H1 (cell line): ENCODE measurements around the gene DYNLL2. TPM values are rescaled to one million over a fixed set of nuclear protein-coding genes. Genes with fewer than 3 reads are reported as not detected.

Experiments used
- CTCF ChIA-PET: fragments of 300-600 bp; sonication (Branson Sonifier 250); formaldehyde crosslinking; loops from one replicate; lab custom pipeline; 2021; ENCODE audit not compliant: partially characterized antibody; lab: Charles Lee
- POLR2A ChIA-PET: fragments of 300-600 bp; sonication (Branson Sonifier 250); formaldehyde crosslinking; loops from one replicate; lab custom pipeline; 2021; ENCODE audit warnings: inconsistent platforms; ENCODE audit not compliant: partially characterized antibody; lab: Charles Lee
- DNase-seq, 2 experiments: peaks; one replicate each; pipeline versions ENCODE4 v3.0.0 to v3.0.0-alpha.2; 2010 to 2022; ENCODE audit warnings: low spot score in 2 of 2, low read depth in 1 of 2, mixed read lengths in 1 of 2
- FAIRE-seq: peaks from 2 replicates; lab custom pipeline; 2011; peaks lifted over from hg19 to GRCh38; lab: Jason Lieb, UNC
- H2AFZ ChIP-seq: 2 replicates; pipeline ENCODE4 v1.8.1; 2012; ENCODE audit warnings: low read length, inconsistent platforms
- H2AK5ac ChIP-seq: 2 replicates; pipeline ENCODE4 v1.6.1; 2013; ENCODE audit warnings: low read depth, low read length
- H2BK120ac ChIP-seq: replicated peaks from 2 replicates; pipeline ENCODE3; 2013; ENCODE audit warnings: low read depth, low read length, inconsistent platforms
- H2BK12ac ChIP-seq: 2 replicates; pipeline ENCODE4 v1.6.1; 2013; ENCODE audit warnings: low read depth, low read length
- H2BK15ac ChIP-seq: 2 replicates; pipeline ENCODE4 v1.6.1; 2013; ENCODE audit warnings: low read length
- H2BK20ac ChIP-seq: 2 replicates; pipeline ENCODE4 v1.6.1; 2013; ENCODE audit warnings: low read length
- H2BK5ac ChIP-seq: 2 replicates; pipeline ENCODE4 v1.6.1; 2013; ENCODE audit warnings: low read depth, low read length
- H3K14ac ChIP-seq: 2 replicates; pipeline ENCODE4 v1.6.1; 2013; ENCODE audit warnings: inconsistent platforms; ENCODE audit not compliant: insufficient read length
- H3K18ac ChIP-seq: 2 replicates; pipeline ENCODE4 v1.6.1; 2013; ENCODE audit warnings: low read length; ENCODE audit errors: extremely low read depth
- H3K23ac ChIP-seq: 2 replicates; pipeline ENCODE4 v1.6.1; 2013; ENCODE audit warnings: inconsistent platforms; ENCODE audit not compliant: insufficient read length
- H3K23me2 ChIP-seq: 2 replicates; pipeline ENCODE4 v1.6.1; 2013; ENCODE audit warnings: low read depth, low read length
- H3K27ac ChIP-seq: 2 replicates; pipeline ENCODE4 v1.6.1; 2011; ENCODE audit warnings: low read depth, low read length, inconsistent platforms
- H3K27me3 ChIP-seq, 4 experiments: replicated peaks in 1 of 4; 1 replicate in 1 of 4; 2 replicates in 3 of 4; pipeline versions ENCODE4 v1.6.1 to v1.8.1; 2011 to 2013; ENCODE audit warnings: low read length in 3 of 4, mild to moderate bottlenecking in 3 of 4, inconsistent platforms in 2 of 4, mixed read lengths in 2 of 4, moderate library complexity in 1 of 4; ENCODE audit not compliant: control insufficient read depth in 3 of 4, insufficient read depth in 3 of 4; ENCODE audit errors: extremely low read depth in 1 of 4
- H3K36me3 ChIP-seq, 4 experiments: 2 replicates each; pipeline versions ENCODE4 v1.6.1 to v1.8.1; 2011 to 2013; ENCODE audit warnings: mild to moderate bottlenecking in 4 of 4, low read length in 3 of 4, moderate library complexity in 2 of 4, control low read depth in 1 of 4, inconsistent platforms in 1 of 4; ENCODE audit not compliant: insufficient read depth in 4 of 4, control insufficient read depth in 2 of 4
- H3K4ac ChIP-seq: replicated peaks from 2 replicates; pipeline ENCODE3; 2013; ENCODE audit warnings: low read length, low read depth, mixed read lengths, inconsistent platforms; ENCODE audit not compliant: insufficient read length
- H3K4me1 ChIP-seq, 4 experiments: replicated peaks in 1 of 4; 1 replicate in 1 of 4; 2 replicates in 3 of 4; pipeline versions ENCODE4 v1.6.1 to v1.8.1; 2011 to 2013; ENCODE audit warnings: low read length in 3 of 4, inconsistent platforms in 2 of 4, mixed read lengths in 1 of 4; ENCODE audit not compliant: insufficient read depth in 4 of 4, control insufficient read depth in 3 of 4
- H3K4me2 ChIP-seq, 2 experiments: 2 replicates each; pipeline versions ENCODE4 v1.6.1 to v1.8.1; 2011 to 2013; ENCODE audit warnings: low read depth in 2 of 2, low read length in 2 of 2, control low read depth in 1 of 2, inconsistent platforms in 1 of 2, mild to moderate bottlenecking in 1 of 2; ENCODE audit not compliant: insufficient read depth in 1 of 2
- H3K4me3 ChIP-seq, 4 experiments: fragments of 200-600, 300-600 bp in 1 of 4; sonication (generic), shearing (Covaris generic), sonication (Bioruptor Twin) in 1 of 4; 2 replicates each; pipeline versions ENCODE4 v1.5.1 to v1.8.1; 2011 to 2016; ENCODE audit warnings: low read length in 4 of 4, low read depth in 3 of 4, control low read depth in 2 of 4, inconsistent platforms in 2 of 4, mild to moderate bottlenecking in 2 of 4, mixed read lengths in 1 of 4, moderate library complexity in 1 of 4; ENCODE audit not compliant: insufficient read depth in 2 of 4; ENCODE audit errors: extremely low read depth in 1 of 4
- H3K56ac ChIP-seq: replicated peaks from 2 replicates; pipeline ENCODE3; 2013; ENCODE audit warnings: low read depth, mild to moderate bottlenecking, mixed read lengths, low read length, inconsistent platforms; ENCODE audit not compliant: insufficient read length
- H3K79me1 ChIP-seq: 2 replicates; pipeline ENCODE4 v1.6.1; 2013; ENCODE audit warnings: low read depth, low read length, control low read depth
- H3K79me2 ChIP-seq, 2 experiments: 2 replicates each; pipeline versions ENCODE4 v1.6.1 to v1.8.1; 2012 to 2013; ENCODE audit warnings: low read length in 2 of 2, mild to moderate bottlenecking in 2 of 2, inconsistent platforms in 1 of 2; ENCODE audit not compliant: insufficient read depth in 2 of 2, control insufficient read depth in 1 of 2
- H3K9ac ChIP-seq, 4 experiments: replicated peaks in 1 of 4; 1 replicate in 1 of 4; 2 replicates in 3 of 4; pipeline versions ENCODE4 v1.6.1 to v1.8.1; 2011 to 2013; ENCODE audit warnings: low read depth in 3 of 4, low read length in 3 of 4, control low read depth in 2 of 4, mild to moderate bottlenecking in 2 of 4, moderate library complexity in 2 of 4, inconsistent platforms in 1 of 4; ENCODE audit errors: extremely low read depth in 1 of 4
- H3K9me3 ChIP-seq, 2 experiments: 2 replicates each; pipeline versions ENCODE4 v1.6.1 to v1.8.1; 2012 to 2013; ENCODE audit warnings: mild to moderate bottlenecking in 2 of 2, moderate library complexity in 2 of 2, control low read depth in 1 of 2, inconsistent platforms in 1 of 2, low read depth in 1 of 2, low read length in 1 of 2, mixed read lengths in 1 of 2; ENCODE audit not compliant: insufficient read depth in 2 of 2
- H4K20me1 ChIP-seq, 2 experiments: replicated peaks in 1 of 2; 2 replicates each; pipeline versions ENCODE3 to v1.8.1; 2011 to 2013; ENCODE audit warnings: inconsistent platforms in 2 of 2, low read length in 2 of 2, mild to moderate bottlenecking in 1 of 2; ENCODE audit not compliant: insufficient read depth in 2 of 2, control insufficient read depth in 1 of 2
- H4K5ac ChIP-seq: 2 replicates; pipeline ENCODE4 v1.6.1; 2013; ENCODE audit warnings: low read length, low read depth, mixed read lengths, inconsistent platforms; ENCODE audit not compliant: insufficient read length
- H4K8ac ChIP-seq: 2 replicates; pipeline ENCODE4 v1.8.0; 2013; ENCODE audit warnings: mild to moderate bottlenecking, moderate library complexity, low read length, inconsistent platforms; ENCODE audit not compliant: insufficient read depth; ENCODE audit errors: extremely low read depth
- H4K91ac ChIP-seq: replicated peaks from 2 replicates; pipeline ENCODE3; 2013; ENCODE audit warnings: low read length, mixed read lengths, inconsistent platforms; ENCODE audit not compliant: insufficient read length
- ATF3 ChIP-seq: IDR thresholded peaks from 2 replicates; pipeline ENCODE4 v1.6.1; 2011; ENCODE audit warnings: low read depth, mild to moderate bottlenecking, low read length; ENCODE audit not compliant: insufficient read depth
- CBX5 ChIP-seq: fragments of 300-800, 300-1000 bp; sonication (generic); IDR thresholded peaks from 2 replicates; pipeline ENCODE4 v1.7.1; 2016; ENCODE audit warnings: antibody characterized with exemption, low read length, low read depth
- CEBPB ChIP-seq: IDR thresholded peaks from 2 replicates; pipeline ENCODE4 v1.6.1; 2012; ENCODE audit warnings: low read depth, low read length
- FOSL1 ChIP-seq: IDR thresholded peaks from 2 replicates; pipeline ENCODE4 v1.6.1; 2011; ENCODE audit warnings: mild to moderate bottlenecking, low read depth, low read length, moderate library complexity; ENCODE audit not compliant: insufficient read depth
- NANOG ChIP-seq: IDR thresholded peaks from 2 replicates; pipeline ENCODE4 v1.6.1; 2011; ENCODE audit warnings: low read length, low read depth, mild to moderate bottlenecking, inconsistent platforms; ENCODE audit not compliant: insufficient read depth, poor library complexity, severe bottlenecking
- POLR2A ChIP-seq, 2 experiments: IDR thresholded peaks; 1 replicate in 1 of 2; 2 replicates in 1 of 2; pipeline ENCODE4 v1.6.1; 2011; ENCODE audit warnings: low read depth in 2 of 2, low read length in 2 of 2, mild to moderate bottlenecking in 2 of 2; ENCODE audit errors: control extremely low read depth in 1 of 2
- RBBP5 ChIP-seq: IDR thresholded peaks from 2 replicates; pipeline ENCODE4 v1.7.1; 2012; ENCODE audit warnings: low read depth, mild to moderate bottlenecking, inconsistent platforms, low read length, moderate library complexity, borderline replicate concordance
- RNF2 ChIP-seq: fragments of 200-900, 300-1000 bp; sonication (generic); IDR thresholded peaks from 2 replicates; pipeline ENCODE4 v1.7.1; 2016; ENCODE audit warnings: borderline replicate concordance, low read depth, mild to moderate bottlenecking, antibody characterized with exemption, low read length; ENCODE audit not compliant: poor library complexity, severe bottlenecking; ENCODE audit errors: missing control alignments
- SAP30 ChIP-seq: fragments of 300-600 bp; sonication (generic); IDR thresholded peaks from 2 replicates; pipeline ENCODE4 v1.7.1; 2012; ENCODE audit warnings: low read length, moderate library complexity, mild to moderate bottlenecking, inconsistent platforms; ENCODE audit not compliant: insufficient read depth, insufficient replicate concordance
- SIN3A ChIP-seq, 2 experiments: IDR thresholded peaks in 1 of 2; conservative IDR thresholded peaks in 1 of 2; 2 replicates each; pipeline ENCODE4 v1.6.1; 2011 to 2012; ENCODE audit warnings: low read length in 2 of 2, improper control_type of control experiment in 1 of 2, low read depth in 1 of 2, mild to moderate bottlenecking in 1 of 2
- SIRT6 ChIP-seq: IDR thresholded peaks from one replicate; pipeline ENCODE4 v1.7.1; 2012; ENCODE audit warnings: low read length, inconsistent platforms
- SP1 ChIP-seq: IDR thresholded peaks from 2 replicates; pipeline ENCODE4 v1.6.1; 2011; ENCODE audit warnings: low read depth, low read length
- SUZ12 ChIP-seq: fragments of 200-600 bp; sonication (generic); IDR thresholded peaks from 2 replicates; pipeline ENCODE4 v1.6.1; 2012; ENCODE audit warnings: mild to moderate bottlenecking, inconsistent platforms, low read length, moderate library complexity, mixed read lengths
- TBP ChIP-seq: IDR thresholded peaks from 2 replicates; pipeline ENCODE4 v1.6.1; 2011; ENCODE audit warnings: low read depth, low read length, improper control_type of control experiment
- WGBS, 2 experiments: shearing (Covaris generic) in 1 of 2; methylation state at CpG; one replicate each; pipeline versions ENCODE4 v1.1.6 to v1.1.7; 2013 to 2015; ENCODE audit warnings: low lambda C conversion rate in 2 of 2, mixed read lengths in 2 of 2, inconsistent platforms in 1 of 2, low coverage in 1 of 2, missing lambda C conversion rate in 1 of 2; ENCODE audit not compliant: insufficient replicate concordance in 2 of 2, insufficient coverage in 1 of 2, insufficient read length in 1 of 2; ENCODE audit errors: extremely low coverage in 1 of 2, missing lambda C conversion rate in 1 of 2; 5-methylcytosine and 5-hydroxymethylcytosine counted together
- polyA plus RNA-seq, 7 experiments: library from polyadenylated mRNA; depleted of rRNA in 3 of 7; stranded (reverse) in 5 of 7; unstranded in 2 of 7; fragments of >200 nt in 5 of 7; fragments of 200-250 nt in 2 of 7; gene quantifications; 1 replicate in 5 of 7; 2 replicates in 1 of 7; 4 replicates in 1 of 7; pipeline versions ENCODE4 v1.2.1 to v1.2.3, GENCODE V29; 2011 to 2013; ENCODE audit warnings: missing spikeins in 2 of 7, mixed read lengths in 2 of 7
- total RNA-seq: library from RNA; stranded (reverse); fragmentation: NEBNext Ultra II Directional; extraction: Animal tissue kit (Norgen Biotek cat#: 25700); gene quantifications from 2 replicates; pipeline ENCODE4 v1.2.1, GENCODE V29; 2021

DYNLL2 gene
- total and polyA plus RNA-seq, 2 of the 8 experiments (the other 6 are each of a cell fraction or from before 2014, with no cell fraction given): 19.8 to 52.7 TPM

- Histone ChIP-seq H4K20me1 (no peaks in the 10 kb centered on the region), H2AK5ac (no peak overlapping the region), H3K27ac (no peak overlapping the region), H3K9me3 (no peaks in the 10 kb centered on the region), H4K5ac (no peak overlapping the region), H2BK12ac (no peak overlapping the region), H2BK120ac (no peak overlapping the region), H3K27me3 (no peaks in the 10 kb centered on the region; a peak in 1 of 7 replicates), H3K4ac (no peak overlapping the region), H3K79me1 (no peaks in the 10 kb centered on the region), H3K9ac (no peak overlapping the region), H3K4me1 (no peaks in the 10 kb centered on the region), H4K91ac (no peak overlapping the region), H2BK20ac (no peak overlapping the region), H3K23me2 (no peaks in the 10 kb centered on the region; the same call in 1 of the 2 replicates), H3K56ac (no peak overlapping the region), H4K8ac (no peak overlapping the region), H3K18ac (no peak overlapping the region), H3K4me2 (no peak overlapping the region), H2BK5ac (no peak overlapping the region), H2AFZ (no peak overlapping the region), H3K14ac (no peak overlapping the region), H2BK15ac (no peak overlapping the region), H3K36me3 (no peaks in the 10 kb centered on the region), H3K23ac (no peak overlapping the region), H3K79me2 (no peaks in the 10 kb centered on the region), H3K4me3 (no peak overlapping the region)
- FAIRE-seq (no peak), DNase-seq (no peak)
- CTCF ChIA-PET: no interaction called here
- POLR2A ChIA-PET: no interaction called here
- WGBS, 2 experiments: 83% methylated on average over 1 of the region's 1 CpG; no CpG with 5 or more reads in 1 of the 2 experiments
- no peak for TF ChIP-seq SIRT6
- no peak for TF ChIP-seq SAP30
- no peak for TF ChIP-seq POLR2A (IDR thresholded peaks at IDR 0.05; ENCODE audit: control extremely low read depth in 1 of 2, low read depth in 2 of 2, low read length in 2 of 2)
- TF ChIP-seq SIN3A (conservative IDR thresholded peaks at IDR 0.05 in 1 of 2, IDR thresholded peaks at IDR 0.05 in 1 of 2; ENCODE audit: low read depth in 1 of 2, low read length in 2 of 2): no peak
- TF ChIP-seq FOSL1: no peak
- TF ChIP-seq RNF2: no peak
- TF ChIP-seq SP1: no peak
- TF ChIP-seq CBX5: no peak
- no peak for TF ChIP-seq TBP
- TF ChIP-seq NANOG: no peak
- TF ChIP-seq SUZ12: no peak
- no peak for TF ChIP-seq ATF3
- TF ChIP-seq CEBPB: no peak
- TF ChIP-seq RBBP5: no peak
These were observed 44.6 kb downstream of the DYNLL2 start for GRCh38 chr17:58127846-58128245.
